ENCODE measurements around the gene NUDT6. TPM values are rescaled to one million over a fixed set of nuclear protein-coding genes. Genes with fewer than 3 reads are reported as not detected.

NUDT6 gene
- 12.0 TPM for total RNA-seq

GRCh38 chr4:122921971-122922876 lies at the start of gene NUDT6:
Gene NUDT6 (minus strand): TSS chr4:122922597. CDS start chr4:122922572, 25 bp downstream.

Other genes with a start within 250 kb of the NUDT6 start
- 15.2 TPM for gene BBS12, start 189.9 kb downstream of the NUDT6 start, total RNA-seq
- gene FGF2, start 95.8 kb downstream of the NUDT6 start, total RNA-seq, result 20.3 TPM